IPS-18c (cell line): ENCODE results near the gene DAGLA.
"Not testable (repeated sequence)": the region's sequence is repeated elsewhere in the genome, so short reads cannot be mapped to it uniquely, and the experiment has no call there.

Source experiments
- H3K4me3 ChIP-seq: 2 replicates; pipeline ENCODE4 v1.7.0; 2013; ENCODE audit warnings: low read depth, mild to moderate bottlenecking, low read length, moderate library complexity; ENCODE audit not compliant: insufficient read depth
- H3K9me3 ChIP-seq: one replicate; pipeline ENCODE4 v1.6.1; 2013; ENCODE audit warnings: mild to moderate bottlenecking, low read length, moderate library complexity; ENCODE audit not compliant: control insufficient read depth, insufficient read depth

The DAGLA gene, protein sequence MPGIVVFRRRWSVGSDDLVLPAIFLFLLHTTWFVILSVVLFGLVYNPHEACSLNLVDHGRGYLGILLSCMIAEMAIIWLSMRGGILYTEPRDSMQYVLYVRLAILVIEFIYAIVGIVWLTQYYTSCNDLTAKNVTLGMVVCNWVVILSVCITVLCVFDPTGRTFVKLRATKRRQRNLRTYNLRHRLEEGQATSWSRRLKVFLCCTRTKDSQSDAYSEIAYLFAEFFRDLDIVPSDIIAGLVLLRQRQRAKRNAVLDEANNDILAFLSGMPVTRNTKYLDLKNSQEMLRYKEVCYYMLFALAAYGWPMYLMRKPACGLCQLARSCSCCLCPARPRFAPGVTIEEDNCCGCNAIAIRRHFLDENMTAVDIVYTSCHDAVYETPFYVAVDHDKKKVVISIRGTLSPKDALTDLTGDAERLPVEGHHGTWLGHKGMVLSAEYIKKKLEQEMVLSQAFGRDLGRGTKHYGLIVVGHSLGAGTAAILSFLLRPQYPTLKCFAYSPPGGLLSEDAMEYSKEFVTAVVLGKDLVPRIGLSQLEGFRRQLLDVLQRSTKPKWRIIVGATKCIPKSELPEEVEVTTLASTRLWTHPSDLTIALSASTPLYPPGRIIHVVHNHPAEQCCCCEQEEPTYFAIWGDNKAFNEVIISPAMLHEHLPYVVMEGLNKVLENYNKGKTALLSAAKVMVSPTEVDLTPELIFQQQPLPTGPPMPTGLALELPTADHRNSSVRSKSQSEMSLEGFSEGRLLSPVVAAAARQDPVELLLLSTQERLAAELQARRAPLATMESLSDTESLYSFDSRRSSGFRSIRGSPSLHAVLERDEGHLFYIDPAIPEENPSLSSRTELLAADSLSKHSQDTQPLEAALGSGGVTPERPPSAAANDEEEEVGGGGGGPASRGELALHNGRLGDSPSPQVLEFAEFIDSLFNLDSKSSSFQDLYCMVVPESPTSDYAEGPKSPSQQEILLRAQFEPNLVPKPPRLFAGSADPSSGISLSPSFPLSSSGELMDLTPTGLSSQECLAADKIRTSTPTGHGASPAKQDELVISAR

DNA sequence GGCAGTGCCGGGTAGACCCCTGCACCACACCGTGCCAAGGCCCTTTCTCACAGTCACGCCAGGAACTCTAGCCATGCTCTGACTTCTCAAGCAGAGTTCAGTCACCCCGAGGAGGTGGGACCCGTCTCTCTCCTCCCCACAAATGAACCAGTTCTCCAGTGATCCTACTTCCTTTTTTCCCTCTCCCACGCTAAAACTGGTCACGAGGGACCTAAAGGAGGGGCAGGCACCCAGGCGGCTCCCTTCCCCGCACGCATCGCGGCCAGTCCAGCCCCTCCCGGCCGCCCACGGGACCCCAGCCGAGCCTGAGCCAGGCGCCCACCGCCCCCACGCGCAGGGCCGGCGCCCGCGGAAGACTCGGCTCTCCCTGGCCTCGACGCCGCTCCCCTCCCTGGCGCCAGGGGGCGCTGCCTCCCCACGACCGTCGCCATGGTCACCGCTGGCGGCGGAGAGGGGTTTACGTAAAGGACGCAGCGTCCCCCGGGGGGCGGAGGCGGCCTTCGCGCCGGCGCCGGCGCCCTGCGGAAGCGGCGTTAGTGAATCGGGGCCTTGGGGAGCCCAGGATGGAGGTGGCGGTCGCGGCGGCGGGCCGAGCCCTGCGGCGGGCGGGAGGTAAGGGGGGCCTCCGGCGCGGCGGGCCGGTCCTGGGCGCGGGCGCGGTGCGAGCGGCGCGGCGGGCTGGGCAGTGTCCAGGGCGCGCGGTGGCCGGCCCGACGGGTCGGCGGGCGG is at the start of gene DAGLA:
DAGLA (plus strand) TSS at position 499 of the 729 bp plus-strand sequence. CDS start 39,765 bp downstream, outside the sequence.
- peak within 1 kb of the TSS; percentile 38 for H3K4me3 ChIP-seq
- no peaks in the 10 kb centered on the region for H3K9me3 ChIP-seq

DNA sequence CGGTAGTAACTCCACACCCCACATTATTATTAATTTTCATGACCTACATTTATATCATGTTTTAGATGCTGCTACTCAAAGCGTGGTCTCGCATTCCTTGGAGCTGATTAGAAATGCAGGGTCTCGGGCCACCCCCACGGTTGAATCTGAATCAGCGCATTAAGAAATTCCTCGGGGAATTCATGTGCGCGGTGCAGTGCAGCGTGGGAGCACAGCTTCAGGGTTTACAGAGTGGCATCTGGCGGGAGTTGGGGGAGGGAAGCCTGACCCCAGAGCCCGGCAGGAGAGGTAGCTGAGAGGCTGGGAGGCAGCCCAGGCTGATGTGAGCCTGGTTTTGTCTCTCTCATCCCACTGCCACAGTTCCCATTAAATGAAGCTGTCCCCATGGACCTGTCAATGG is 48.1 kb upstream of the DAGLA start:
- Histone ChIP-seq H3K9me3 (no peaks in the 10 kb centered on the region), H3K4me3 (no peak overlapping the region)

DNA sequence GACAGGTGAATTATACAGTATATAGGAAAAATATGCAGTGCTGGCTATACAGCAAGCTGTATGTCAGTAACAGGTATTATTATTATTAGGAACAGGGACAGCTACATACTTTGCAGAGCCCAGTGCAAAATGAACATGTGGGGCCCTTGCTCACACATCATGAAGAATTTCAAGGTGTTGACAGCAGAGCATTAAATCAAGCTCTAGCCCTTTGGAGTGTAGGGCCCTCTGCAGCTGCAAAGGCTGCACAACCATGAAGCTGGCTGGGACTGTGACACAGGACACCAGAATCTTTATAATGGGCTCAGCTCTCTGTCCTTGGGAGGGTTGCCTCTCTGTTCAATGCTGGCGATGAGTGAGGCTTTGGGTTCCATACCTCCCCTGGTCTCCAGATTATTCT is 44.9 kb upstream of the DAGLA start:
- Histone ChIP-seq H3K9me3 (no peaks in the 10 kb centered on the region), H3K4me3 (no peak overlapping the region)

DNA sequence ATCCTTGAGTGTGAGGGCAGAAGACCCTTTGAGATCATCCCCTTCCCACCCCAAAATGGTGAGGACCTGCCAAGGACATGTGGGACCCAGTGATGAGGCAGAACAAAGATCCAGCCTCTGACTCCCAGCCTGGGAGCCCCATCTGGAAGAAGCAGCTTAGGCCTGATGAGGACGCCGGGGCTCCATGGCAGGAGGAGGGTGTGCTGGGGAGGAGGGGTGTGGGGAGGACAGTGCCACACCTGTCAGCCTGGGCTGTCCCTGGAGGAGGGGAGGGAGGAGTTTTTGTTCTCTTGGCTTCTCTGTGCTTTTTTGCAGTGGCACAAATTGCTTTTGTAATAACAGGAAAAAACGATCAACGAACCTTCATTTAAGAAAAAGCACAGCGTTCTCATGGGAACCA is 44.4 kb upstream of the DAGLA start:
- Histone ChIP-seq H3K9me3 (no peaks in the 10 kb centered on the region), H3K4me3 (no peak overlapping the region)

DNA sequence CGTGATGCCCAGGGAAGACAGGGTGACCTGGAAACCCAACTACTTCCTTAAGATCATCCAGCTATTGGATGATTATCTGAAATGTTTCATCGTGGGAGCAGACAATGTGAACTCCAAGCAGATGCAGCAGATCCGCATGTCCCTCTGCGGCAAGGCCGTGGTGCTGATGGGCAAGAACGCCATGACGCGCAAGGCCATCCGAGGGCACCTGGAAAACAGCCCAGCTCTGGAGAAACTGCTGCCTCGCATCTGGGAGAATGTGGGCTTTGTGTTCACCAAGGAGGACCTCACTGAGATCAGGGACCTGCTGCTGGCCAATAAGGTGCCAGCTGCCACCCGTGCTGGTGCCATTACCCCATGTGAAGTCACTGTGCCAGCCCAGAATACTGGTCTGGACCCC is 43.5 kb upstream of the DAGLA start:
- H3K9me3 ChIP-seq = no peaks in the 10 kb centered on the region
- H3K4me3 ChIP-seq = no peak overlapping the region

DNA sequence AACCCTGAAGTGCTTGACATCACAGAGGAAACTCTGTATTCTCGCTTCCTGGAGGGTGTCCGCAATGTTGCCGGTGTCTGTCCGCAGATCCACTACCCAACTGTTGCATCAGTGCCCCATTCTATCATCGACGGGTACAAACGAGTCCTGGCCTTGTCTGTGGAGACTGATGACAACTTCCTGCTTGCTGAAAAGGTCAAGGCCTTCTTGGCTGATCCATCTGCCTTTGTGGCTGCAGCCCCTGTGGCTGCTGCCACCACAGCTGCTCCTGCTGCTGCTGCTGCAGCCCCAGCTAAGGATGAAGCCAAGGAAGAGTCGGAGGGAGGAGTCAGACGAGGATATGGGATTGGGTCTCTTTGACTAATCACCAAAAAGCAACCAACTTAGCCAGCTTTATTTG is 42.9 kb upstream of the DAGLA start:
- Histone ChIP-seq H3K4me3 (no peak overlapping the region), H3K9me3 (no peaks in the 10 kb centered on the region)

DNA sequence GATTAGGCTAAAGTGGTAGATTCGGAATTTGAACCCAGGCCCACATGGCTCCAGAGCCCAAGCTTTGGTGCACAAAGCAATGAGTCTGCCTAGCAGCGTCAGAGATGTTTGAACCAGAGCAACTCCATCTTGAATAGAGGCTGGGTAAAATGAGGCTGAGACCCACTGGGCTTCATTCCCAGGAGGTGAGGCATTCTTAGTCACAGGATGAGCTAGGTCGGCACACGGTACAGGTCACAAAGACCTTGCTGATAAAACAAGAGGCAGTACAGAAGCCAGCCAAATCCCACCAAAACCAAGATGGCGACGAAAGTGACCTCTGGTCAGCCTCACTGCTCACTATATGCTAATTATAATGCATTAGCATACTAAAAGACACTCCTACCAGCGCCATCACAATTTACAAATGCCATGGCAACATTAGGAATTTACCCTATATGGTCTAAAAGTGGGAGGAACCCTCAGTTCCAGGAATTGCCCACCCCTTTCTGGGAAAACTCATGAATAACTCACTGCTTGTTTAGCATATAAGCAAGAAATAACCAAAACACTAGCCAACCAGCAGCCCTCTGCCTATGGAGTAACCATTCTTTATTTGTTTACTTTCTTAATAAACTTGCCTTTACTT is 40.3 kb upstream of the DAGLA start:
- Histone ChIP-seq H3K4me3 (no peak overlapping the region), H3K9me3 (no peaks in the 10 kb centered on the region)

DNA sequence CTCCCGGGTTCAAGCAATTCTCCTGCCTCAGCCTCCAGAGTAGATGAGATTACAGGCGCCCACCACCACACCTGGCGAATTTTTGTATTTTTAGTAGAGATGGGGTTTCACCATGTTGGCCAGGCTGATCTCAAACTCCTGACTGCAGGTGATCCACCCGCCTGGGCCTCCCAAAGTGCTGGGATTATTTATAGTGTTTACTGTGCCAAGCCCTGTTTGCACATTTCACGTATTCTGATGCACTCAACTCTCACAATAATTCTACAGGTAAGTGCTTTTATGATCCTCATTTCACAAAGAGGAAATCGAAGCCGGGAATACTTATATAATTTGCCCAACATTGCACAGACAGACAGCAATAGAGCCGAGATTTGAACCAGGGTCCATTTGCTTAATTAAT is 38.0 kb upstream of the DAGLA start:
- Histone ChIP-seq H3K9me3 (no peaks in the 10 kb centered on the region), H3K4me3 (no peak overlapping the region)

DNA sequence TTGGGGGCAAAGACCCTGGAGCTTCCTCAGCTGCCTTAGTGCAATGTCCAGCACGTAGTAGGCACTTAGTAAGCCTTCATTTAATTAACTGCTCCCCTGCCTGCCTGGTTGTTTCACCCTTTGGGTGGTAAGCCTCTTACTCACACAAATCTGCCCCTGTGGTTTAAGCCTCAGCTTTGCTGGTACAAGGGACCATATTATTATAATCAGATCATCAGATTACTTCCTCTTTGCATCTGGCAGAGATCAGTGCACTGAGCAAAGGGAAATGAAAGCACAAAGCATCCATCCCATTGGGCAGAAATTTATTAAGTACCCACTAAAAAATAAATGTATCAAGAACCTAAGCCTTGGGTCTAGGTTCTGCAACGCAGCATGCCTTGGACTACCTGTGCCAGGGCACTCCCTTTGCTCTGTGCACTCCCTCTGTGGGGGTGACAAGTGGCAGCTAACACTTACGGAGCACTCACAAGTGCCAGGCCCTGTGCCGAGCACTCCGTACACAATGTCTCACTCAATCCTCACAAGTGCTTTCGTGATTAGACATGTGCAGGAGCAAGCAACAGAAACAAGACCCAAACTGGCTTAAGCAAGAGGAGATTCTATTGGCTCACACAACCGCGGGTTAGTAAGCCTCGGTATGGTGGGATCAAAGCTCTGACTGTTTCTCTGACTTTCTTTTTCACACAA is 34.9 kb upstream of the DAGLA start:
- Histone ChIP-seq H3K9me3 (no peaks in the 10 kb centered on the region), H3K4me3 (no peak overlapping the region)

DNA sequence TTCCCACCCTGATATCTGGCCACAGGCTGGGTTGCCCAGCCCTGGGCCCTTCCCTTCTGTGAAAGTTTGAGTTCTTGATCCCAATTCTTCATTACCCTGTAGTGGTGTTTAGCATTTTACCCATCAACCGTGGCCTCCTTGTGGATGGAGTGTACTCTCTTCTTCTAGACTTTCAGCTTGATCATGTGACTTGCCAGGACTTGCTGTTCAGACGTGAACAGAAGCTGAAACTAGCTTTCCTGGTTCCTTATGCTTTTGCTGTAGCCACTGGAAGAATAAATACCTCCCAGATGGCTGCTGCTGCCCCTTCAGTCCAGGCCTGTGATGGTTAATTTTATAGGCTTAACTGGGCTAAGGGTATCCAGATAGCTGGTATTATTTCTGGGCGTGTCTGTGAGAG is 32.7 kb upstream of the DAGLA start:
- H3K4me3 ChIP-seq = no peak overlapping the region

DNA sequence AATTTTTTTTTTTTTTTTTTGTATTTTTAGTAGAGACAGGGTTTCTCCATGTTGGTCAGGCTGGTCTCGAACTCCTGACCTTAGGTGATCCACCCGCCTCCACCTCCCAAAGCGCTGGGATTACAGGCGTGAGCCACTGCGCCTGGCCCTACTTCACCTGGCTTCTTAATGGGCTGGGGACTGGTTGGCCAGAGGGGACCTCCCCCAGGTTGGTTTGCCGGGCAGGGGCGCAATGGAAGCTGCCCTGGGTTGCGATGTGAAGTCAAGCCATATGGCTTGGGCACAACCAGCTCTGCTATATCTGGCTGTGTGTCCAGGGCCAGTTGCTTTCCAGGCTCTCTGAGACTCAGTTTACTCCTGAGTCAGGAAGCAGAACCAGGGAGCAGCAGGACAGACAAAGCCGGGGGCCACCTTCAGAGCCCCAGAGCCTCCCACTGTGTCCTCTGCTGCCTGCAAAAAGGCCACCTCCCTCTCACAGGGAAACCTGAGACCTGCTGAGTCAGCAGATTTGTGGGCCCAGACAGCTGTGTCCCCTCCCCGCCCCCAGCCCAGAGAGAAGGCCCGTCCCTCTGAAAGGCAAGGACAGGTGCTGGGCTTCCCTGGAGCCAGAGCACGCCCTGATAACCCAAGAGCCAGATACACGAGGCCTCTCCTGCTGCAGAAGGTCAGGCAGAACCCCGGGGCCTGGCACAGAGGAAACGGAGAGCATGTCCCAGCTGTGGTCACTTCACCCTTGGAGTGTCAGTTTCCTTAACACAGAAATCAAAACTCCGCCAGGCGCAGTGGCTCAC is 29.2 kb upstream of the DAGLA start:
- Histone ChIP-seq H3K4me3 (no peak overlapping the region), H3K9me3 (no peaks in the 10 kb centered on the region)

More for the DNA sequence above, 32.7 kb upstream of the DAGLA start:
- H3K9me3 ChIP-seq = no peaks in the 10 kb centered on the region

DNA sequence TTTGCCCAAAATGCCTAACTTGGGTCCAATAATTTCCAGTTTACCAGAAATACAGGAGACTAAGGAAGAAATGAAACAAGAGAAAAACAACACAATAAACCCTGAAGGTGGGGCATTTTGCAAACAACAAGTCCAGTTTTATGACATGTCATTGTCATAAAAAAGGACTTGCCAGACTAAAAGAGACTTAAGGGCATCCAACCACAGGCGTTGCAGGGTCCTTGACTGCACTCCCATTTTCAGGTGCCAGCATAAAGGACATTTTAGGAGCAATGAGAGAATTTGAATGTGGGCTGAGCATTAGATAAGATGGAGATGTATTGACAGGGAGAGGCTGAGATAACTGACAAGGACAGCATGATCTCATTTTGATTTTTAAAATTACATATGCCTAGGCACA is 28.1 kb upstream of the DAGLA start:
- H3K4me3 ChIP-seq = no peak overlapping the region
- no peaks in the 10 kb centered on the region for H3K9me3 ChIP-seq

DNA sequence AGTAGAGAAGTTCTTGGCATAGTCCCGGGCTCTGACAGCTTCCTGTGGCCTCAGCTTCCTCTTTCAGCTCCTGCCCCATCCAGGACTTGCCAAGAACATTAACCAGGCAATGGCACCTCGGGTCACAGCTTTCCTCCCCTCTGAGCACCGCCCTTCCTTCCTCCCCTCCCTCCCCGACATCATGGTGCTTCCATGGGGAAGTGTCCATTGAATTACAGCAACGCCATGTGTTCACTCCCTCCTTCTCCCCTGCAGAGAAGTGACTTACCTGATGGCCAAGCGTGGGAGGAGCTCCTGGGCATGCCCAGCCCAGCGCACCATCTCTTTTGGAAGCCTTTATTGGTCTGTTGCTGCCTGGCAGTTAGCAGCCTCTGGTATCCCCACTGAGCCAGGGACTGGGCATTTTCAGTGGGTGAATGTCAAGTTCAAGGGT is 25.8 kb upstream of the DAGLA start:
- no peak overlapping the region; the same call in 1 of the 2 replicates for H3K4me3 ChIP-seq
- no peaks in the 10 kb centered on the region for H3K9me3 ChIP-seq

DNA sequence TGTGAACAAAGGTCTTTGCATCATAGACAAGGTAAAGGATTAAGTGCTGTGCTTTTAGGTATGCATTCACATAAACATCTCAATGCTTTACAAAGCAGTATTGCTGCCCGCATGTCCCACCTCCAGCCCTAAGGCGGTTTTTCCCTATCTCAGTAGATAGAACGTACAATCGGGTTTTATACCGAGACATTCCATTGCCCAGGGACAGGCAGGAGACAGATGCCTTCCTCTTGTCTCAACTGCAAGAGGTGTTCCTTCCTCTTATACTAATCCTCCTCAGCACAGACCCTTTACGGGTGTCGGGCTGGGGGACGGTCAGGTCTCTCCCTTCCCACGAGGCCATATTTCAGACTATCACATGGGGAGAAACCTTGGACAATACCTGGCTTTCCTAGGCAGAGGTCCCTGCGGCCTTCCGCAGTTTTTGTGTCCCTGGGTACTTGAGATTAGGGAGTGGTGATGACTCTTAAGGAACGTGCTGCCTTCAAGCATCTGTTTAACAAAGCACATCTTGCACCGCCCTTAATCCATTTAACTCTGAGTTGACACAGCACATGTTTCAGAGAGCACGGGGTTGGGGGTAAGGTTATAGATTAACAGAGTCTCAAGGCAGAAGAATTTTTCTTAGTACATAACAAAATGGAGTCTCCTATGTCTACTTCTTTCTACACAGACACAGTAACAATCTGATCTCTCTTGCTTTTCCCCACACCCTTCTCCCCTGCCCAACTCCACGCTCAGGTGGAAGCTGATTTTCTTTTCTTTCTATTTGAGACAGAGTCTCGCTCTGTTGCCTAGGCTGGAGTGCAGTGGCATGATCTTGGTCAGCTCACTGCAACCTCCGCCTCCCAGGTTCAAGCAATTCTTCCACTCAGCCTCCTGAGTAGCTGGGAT is 24.7 kb upstream of the DAGLA start:
- not testable (repeated sequence) for H3K9me3 ChIP-seq

More for the DNA sequence above, 24.7 kb upstream of the DAGLA start:
- H3K4me3 ChIP-seq = not testable (repeated sequence)
